ENCODE measurements around the gene SPAG6. TPM values are rescaled to one million over a fixed set of nuclear protein-coding genes. Genes with fewer than 3 reads are reported as not detected.

The SPAG6 gene
- total and polyA plus RNA-seq, 2 experiments from 2014 or later = 0.21 TPM; not detected in 1

DNA sequence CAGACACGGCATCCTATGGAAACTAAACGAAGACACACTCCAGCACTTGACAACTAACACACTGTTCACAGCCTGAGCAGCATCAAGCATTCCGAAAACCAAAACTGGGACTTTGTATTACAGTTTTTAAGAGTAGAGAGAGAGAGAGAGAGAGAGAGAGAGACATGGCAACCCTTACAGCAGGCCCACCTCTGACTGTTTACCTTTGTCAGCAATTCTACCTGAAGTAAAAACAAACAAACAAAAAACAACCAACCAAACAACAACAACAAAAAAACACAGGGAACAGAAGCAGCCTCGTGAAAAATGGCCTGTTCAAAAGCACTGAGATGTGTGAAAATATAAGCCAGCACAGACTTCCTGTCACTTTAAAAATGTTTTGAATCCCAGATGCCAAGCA is 118.0 kb downstream of the SPAG6 start (continued):
- TF ChIP-seq, protein P1, sequence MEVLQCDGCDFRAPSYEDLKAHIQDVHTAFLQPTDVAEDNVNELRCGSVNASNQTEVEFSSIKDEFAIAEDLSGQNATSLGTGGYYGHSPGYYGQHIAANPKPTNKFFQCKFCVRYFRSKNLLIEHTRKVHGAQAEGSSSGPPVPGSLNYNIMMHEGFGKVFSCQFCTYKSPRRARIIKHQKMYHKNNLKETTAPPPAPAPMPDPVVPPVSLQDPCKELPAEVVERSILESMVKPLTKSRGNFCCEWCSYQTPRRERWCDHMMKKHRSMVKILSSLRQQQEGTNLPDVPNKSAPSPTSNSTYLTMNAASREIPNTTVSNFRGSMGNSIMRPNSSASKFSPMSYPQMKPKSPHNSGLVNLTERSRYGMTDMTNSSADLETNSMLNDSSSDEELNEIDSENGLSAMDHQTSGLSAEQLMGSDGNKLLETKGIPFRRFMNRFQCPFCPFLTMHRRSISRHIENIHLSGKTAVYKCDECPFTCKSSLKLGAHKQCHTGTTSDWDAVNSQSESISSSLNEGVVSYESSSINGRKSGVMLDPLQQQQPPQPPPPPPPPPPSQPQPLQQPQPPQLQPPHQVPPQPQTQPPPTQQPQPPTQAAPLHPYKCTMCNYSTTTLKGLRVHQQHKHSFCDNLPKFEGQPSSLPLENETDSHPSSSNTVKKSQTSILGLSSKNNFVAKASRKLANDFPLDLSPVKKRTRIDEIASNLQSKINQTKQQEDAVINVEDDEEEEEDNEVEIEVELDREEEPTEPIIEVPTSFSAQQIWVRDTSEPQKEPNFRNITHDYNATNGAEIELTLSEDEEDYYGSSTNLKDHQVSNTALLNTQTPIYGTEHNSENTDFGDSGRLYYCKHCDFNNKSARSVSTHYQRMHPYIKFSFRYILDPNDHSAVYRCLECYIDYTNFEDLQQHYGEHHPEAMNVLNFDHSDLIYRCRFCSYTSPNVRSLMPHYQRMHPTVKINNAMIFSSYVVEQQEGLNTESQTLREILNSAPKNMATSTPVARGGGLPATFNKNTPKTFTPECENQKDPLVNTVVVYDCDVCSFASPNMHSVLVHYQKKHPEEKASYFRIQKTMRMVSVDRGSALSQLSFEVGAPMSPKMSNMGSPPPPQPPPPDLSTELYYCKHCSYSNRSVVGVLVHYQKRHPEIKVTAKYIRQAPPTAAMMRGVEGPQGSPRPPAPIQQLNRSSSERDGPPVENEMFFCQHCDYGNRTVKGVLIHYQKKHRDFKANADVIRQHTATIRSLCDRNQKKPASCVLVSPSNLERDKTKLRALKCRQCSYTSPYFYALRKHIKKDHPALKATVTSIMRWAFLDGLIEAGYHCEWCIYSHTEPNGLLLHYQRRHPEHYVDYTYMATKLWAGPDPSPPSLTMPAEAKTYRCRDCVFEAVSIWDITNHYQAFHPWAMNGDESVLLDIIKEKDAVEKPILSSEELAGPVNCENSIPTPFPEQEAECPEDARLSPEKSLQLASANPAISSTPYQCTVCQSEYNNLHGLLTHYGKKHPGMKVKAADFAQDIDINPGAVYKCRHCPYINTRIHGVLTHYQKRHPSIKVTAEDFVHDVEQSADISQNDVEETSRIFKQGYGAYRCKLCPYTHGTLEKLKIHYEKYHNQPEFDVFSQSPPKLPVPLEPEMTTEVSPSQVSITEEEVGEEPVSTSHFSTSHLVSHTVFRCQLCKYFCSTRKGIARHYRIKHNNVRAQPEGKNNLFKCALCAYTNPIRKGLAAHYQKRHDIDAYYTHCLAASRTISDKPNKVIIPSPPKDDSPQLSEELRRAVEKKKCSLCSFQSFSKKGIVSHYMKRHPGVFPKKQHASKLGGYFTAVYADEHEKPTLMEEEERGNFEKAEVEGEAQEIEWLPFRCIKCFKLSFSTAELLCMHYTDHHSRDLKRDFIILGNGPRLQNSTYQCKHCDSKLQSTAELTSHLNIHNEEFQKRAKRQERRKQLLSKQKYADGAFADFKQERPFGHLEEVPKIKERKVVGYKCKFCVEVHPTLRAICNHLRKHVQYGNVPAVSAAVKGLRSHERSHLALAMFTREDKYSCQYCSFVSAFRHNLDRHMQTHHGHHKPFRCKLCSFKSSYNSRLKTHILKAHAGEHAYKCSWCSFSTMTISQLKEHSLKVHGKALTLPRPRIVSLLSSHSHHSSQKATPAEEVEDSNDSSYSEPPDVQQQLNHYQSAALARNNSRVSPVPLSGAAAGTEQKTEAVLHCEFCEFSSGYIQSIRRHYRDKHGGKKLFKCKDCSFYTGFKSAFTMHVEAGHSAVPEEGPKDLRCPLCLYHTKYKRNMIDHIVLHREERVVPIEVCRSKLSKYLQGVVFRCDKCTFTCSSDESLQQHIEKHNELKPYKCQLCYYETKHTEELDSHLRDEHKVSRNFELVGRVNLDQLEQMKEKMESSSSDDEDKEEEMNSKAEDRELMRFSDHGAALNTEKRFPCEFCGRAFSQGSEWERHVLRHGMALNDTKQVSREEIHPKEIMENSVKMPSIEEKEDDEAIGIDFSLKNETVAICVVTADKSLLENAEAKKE (CRISPR knock-in tag; IDR thresholded peaks at IDR 0.05) = no peak
- TF ChIP-seq ZNF114 (CRISPR knock-in tag; IDR thresholded peaks at IDR 0.05) = no peak

DNA sequence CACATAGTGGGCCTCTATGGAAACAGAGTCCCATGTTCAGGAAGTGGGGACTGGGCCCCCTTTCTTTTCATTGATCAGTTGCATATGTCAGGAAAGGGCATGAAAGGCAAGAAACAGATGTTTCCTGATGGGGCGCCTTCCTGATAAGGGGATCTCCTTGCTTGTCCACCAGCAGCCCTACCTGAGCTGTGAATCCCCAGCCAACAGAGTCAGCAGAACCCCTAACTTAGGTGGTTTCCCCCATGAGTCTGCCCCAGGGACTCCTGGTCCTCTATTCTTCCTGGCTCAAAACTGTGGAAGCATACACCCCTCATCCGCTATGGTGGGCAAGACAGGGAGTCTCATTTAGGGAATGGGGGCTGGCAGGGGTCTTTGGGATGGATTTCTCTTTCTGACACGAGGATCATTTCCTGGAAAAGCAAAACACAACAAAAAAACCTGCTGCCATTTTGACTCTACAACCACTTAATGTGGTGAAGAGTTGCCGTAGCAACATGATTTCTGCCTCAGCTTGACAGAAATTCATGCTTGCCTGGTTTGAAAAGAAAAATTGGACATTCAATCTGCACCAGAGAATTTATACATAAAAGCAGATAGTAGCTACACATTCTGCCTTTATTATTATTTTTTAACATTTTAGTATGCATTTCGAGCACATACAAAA is 119.8 kb downstream of the SPAG6 start:
- H3K4me1 ChIP-seq (ENCODE audit: insufficient read depth) = peaks cover 5% of the 10 kb centered on the region; the same call in 1 of the 2 replicates
- ATAC-seq (no peak), DNase-seq (ENCODE audit: low spot score) (no peak)
- H3F3A ChIP-seq (replicated peaks; ENCODE audit: low read depth) = no peaks in the 10 kb centered on the region
- TF ChIP-seq ZNF331 (CRISPR knock-in tag; IDR thresholded peaks at IDR 0.05; ENCODE audit: low read depth) = no peak
- H2AFZ ChIP-seq = no peak overlapping the region
- H3K27me3 Mint-ChIP-seq (ENCODE audit: insufficient read depth, low read depth, poor library complexity) = peaks cover 3% of the 10 kb centered on the region
- H3K27me3 ChIP-seq (ENCODE audit: insufficient read depth) = 0 out of 2 replicates have a peak, but pooled peaks cover 5% of the 10 kb centered on the region
- no peak overlapping the region for H3K27ac Mint-ChIP-seq
- no peaks in the 10 kb centered on the region for H3K9me3 Mint-ChIP-seq
- H3K4me2 ChIP-seq = no peak overlapping the region
- no peaks in the 10 kb centered on the region for H3K36me3 ChIP-seq (ENCODE audit: insufficient read depth)
- H3K36me3 Mint-ChIP-seq (ENCODE audit: low read depth) = no peaks in the 10 kb centered on the region
- H3K9me2 ChIP-seq (ENCODE audit: insufficient read depth) = no peaks in the 10 kb centered on the region
- H3K27ac ChIP-seq (ENCODE audit: low read depth) = no peak overlapping the region
- H3K4me3 ChIP-seq = no peak overlapping the region
- no peak overlapping the region for H3K4me3 Mint-ChIP-seq
- peaks cover 7% of the 10 kb centered on the region for H3K4me1 Mint-ChIP-seq
- H3K79me2 ChIP-seq (replicated peaks; ENCODE audit: insufficient read depth) = no peaks in the 10 kb centered on the region
- no peaks in the 10 kb centered on the region for H4K20me1 ChIP-seq (replicated peaks; ENCODE audit: insufficient read depth)
